Esophagus mucosa (tissue), 1 donor: ENCODE results near the gene AKR1A1. TPM values are rescaled to one million over a fixed set of nuclear protein-coding genes. Genes with fewer than 3 reads are reported as not detected.

ENCODE experiments used
- total RNA-seq: library from RNA; stranded (reverse); gene quantifications from one replicate; pipeline ENCODE4 v1.2.4, GENCODE V29; 2023
- donor health status: DM: yes; HTN: yes; CAD: no.

AKR1A1 gene
- total RNA-seq, 1 donor from 2014 or later: 223 TPM

Other genes starting within 250 kb of the AKR1A1 start
- 1.6 TPM for gene HPDL, start 223.9 kb upstream of the AKR1A1 start, total RNA-seq
- gene TOE1, start 210.7 kb upstream of the AKR1A1 start, total RNA-seq: 6.1 TPM
- gene MUTYH, start 210.4 kb upstream of the AKR1A1 start, total RNA-seq: 10.8 TPM
- gene TESK2, start 59.7 kb upstream of the AKR1A1 start, total RNA-seq: 5.2 TPM
- 0.88 TPM for gene CCDC163, start 50.8 kb upstream of the AKR1A1 start, total RNA-seq
- gene MMACHC, start 50.5 kb upstream of the AKR1A1 start, total RNA-seq: 4.3 TPM
- gene PRDX1, start 28.9 kb upstream of the AKR1A1 start, total RNA-seq: 794 TPM
- 49.9 TPM for gene NASP, start 33.2 kb downstream of the AKR1A1 start, total RNA-seq
- 2.5 TPM for gene CCDC17, start 73.2 kb downstream of the AKR1A1 start, total RNA-seq
- 95.3 TPM for gene GPBP1L1, start 135.7 kb downstream of the AKR1A1 start, total RNA-seq
- gene TMEM69, start 137.4 kb downstream of the AKR1A1 start, total RNA-seq: 22.6 TPM
- gene IPP, start 199.8 kb downstream of the AKR1A1 start, total RNA-seq: 10.4 TPM